ENCODE measurements around the gene PDE6C.

PDE6C gene

GRCh38 chr10:93595378-93596161 lies 16.8 kb upstream of the PDE6C start:
- DNase-seq = no peak

DNA sequence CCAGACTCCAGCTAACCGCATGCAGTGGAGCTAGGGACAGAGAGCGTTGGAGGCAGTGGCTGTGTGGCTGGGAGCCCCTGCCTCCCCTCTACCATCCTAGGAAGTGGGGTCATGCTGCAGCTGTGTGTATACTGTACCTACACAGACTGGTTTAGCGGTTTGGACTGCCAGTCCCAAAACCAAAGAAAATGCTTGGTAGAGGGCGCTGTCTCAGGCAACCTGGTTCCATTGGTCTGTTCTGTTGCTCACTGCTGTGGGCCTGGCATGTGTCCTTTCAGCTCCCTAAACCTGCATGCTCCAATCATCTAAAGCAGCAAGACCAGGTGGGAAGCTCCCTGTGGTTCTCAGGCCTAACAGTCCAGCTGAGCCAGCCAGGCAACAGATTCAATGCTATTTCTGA lies 15.8 kb upstream of the PDE6C start:
- DNase-seq = no peak

DNA sequence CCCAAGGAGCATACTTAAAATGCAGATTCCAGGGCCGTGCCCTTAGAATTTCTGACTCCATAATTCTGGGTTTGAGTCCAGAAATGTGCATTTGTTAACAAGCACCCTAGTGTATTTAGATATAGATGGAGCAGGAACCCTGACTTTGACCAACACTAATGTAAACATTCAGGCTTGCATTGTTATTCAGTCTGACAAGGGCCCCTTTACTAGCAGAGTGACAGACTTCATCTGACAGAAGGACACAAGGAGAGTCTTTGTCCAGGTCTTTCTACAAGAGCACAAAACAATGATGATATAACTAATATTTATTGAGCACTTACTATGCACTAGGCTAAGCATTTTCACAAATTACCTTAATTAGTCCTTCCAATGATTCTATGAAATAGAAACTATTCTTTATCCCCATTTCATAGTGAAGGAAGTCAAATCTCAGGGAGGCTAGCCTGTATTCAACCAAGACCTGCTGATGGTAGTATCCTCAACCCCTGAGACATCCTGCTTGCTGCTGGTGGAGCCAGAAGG lies 15.2 kb upstream of the PDE6C start:
- DNase-seq = no peak

DNA sequence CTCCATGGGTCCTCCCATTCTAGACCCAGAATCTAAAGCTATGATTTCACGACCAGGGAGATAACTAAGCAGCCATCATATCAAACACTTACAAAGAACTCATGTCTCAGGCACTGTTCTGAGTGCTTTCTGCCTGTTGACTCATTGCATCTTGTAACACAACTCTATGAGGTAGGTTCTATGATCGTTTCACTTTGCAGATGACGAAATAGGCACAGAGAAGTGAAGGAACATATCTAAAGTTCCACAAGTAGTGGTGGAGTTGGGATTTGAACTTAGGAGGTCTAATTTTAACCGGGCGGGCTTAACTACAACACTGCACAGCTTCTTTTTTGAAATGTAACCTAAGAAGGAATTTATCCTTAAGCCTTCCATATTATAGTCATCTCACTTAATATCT lies 14.2 kb upstream of the PDE6C start:
- no peak for DNase-seq

GRCh38 chr10:93599335-93599734 lies 13.0 kb upstream of the PDE6C start:
- no peak for DNase-seq

GRCh38 chr10:93599778-93600177 lies 12.6 kb upstream of the PDE6C start:
- no peak for DNase-seq

DNA sequence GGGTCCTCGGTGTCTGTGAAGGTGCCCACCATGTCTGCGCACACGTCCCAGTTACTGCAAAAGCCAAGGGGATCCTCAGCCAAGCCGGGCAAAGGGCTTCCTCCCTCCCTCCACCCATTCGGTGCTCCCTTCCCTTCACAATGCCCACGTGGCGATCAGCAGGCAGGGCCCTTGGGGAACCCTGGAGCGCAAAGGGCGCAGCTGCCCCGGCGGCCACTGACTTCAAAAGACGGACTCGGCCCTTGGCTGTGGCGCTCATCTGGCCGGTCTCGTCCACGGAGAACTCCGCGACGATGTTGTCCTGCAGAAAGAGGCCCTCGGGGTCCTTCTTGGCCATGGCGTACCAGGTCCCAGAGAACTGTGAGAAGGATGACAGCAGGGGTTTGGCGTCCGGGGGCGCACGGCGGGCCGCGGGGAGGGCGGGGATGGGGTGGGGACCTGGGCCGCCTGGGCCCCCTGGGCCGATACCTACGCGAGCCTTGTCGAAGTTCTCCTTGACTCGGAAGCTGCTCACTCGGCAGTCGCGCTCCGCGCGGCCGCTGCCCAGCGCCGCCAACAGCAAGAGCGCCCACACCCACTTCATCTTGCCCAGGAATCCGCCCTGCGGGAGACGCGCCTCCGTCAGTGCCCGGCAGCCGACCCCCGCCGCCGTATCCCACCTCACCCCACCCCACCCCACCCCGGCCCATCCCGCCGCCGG lies 11.7 kb upstream of the PDE6C start:
- no peak for DNase-seq

DNA sequence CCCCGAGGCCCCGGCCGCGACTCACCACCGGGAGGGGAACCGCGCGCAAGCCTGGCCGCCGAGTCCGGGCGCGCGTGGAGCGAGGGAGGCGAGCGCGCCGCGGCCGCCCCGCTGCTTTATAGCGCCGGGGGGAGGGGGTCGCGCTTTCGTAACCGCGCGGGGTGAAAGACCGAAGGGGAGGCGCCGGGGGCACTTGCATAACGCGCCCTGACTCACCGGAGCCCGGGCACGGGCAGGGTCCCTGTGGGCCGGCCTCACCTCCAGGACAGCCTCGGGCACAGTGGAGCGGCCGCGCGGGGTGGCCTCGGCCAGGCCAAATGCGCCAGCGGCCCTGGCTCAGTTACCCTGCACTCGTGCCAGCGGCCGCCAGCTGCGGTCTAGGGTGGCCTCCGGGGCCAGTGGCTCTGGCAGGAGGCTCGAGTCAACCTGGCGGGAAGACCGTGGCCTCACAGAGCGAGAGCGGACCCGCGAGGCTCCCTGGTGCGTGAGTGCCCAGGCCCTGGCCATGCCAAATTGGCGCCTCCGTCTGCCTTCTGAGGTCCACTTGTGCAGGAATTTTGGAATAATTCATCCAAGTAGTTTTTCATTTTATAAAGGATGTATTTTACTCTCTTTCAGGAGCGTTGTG lies 11.1 kb upstream of the PDE6C start, which contains the start of gene RBP4:
Gene RBP4, minus strand, starts transcription at position 90 of the 628 bp plus-strand sequence. CDS start 207 bp downstream, outside the sequence.
- no peak for DNase-seq

- no peak for DNase-seq
These were observed 10.6 kb upstream of the PDE6C start for GRCh38 chr10:93601774-93602162.

DNA sequence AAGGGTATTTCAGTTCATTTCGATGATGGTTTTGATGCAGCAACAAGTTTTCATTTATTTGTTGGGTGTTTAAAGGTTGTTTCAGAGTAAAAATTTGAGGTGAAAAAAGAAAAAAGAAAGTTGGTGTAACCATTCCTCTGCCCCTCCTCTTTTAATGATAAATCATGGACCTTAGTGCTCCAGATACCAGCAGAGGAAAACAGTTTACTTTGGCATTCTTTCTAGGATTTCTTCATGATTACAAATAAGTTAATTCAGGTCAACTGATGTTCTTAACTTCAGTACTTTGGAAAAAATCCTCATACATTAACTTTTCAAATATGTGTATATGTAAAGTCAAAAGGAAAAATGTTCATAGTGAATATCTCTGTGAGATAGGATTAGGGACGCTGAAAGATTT lies 9.3 kb upstream of the PDE6C start:
- DNase-seq = no peak

GRCh38 chr10:93604146-93604545 lies 8.2 kb upstream of the PDE6C start:
- no peak for DNase-seq

GRCh38 chr10:93608421-93608820 lies 3.9 kb upstream of the PDE6C start:
- no peak for DNase-seq

- DNase-seq = no peak
These were observed 789 bp downstream of the PDE6C start for GRCh38 chr10:93613126-93613525.

GRCh38 chr10:93614101-93614825 lies 1.9 kb downstream of the PDE6C start:
- DNase-seq = no peak

DNA sequence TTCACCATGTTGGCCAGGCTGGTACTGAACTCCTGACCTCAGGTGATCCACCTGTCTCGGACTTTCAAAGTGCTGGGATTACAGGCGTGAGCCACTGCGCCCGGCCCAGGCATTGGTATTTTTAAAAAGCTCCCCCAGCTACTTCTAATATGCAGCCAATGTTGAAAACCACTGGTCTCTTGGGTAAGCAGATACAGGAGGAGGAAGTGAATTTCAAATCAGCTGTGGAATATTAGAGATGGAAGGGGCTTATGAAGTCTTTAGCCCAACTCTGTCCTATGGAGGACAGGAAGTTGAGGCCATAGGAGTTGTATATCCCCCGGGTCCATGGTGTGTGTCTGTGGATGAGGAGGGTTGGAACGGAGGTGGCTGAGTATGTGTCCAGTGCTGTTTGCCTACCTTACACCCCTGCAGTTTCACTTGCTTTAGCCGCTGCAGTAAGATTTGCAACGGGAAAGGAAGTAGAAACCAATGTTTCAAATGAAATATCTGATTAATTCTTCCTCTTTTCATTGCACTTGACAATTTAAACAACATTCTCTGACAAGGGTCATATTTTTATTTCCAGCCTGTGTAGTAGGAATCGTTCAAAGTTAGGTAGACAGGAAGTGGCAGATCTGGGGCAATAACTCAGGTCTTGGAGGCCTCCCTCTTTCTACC lies 3.4 kb downstream of the PDE6C start:
- DNase-seq = no peak

DNA sequence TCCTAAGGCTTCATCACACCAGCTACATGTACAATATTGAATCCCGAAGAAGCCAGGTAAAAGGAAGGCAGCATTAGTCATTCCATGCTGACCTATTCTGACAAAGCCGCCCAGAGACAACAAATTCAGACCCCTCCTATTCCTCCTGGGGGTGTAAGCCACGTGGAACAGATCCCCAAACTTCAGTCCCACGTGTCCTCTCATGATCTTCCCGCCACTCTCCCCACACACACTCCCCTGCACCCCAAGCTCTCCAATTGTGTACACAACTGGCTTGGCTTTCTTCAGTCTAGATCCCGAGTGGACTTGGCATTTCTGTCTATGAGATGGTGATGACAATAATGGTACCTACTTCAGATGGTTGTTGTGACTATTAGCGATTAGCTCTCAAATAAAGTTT lies 8.6 kb downstream of the PDE6C start:
- no peak for DNase-seq

GRCh38 chr10:93622942-93623341 lies 10.6 kb downstream of the PDE6C start:
- DNase-seq = no peak

GRCh38 chr10:93628858-93629257 lies 16.5 kb downstream of the PDE6C start:
- no peak for DNase-seq

DNA sequence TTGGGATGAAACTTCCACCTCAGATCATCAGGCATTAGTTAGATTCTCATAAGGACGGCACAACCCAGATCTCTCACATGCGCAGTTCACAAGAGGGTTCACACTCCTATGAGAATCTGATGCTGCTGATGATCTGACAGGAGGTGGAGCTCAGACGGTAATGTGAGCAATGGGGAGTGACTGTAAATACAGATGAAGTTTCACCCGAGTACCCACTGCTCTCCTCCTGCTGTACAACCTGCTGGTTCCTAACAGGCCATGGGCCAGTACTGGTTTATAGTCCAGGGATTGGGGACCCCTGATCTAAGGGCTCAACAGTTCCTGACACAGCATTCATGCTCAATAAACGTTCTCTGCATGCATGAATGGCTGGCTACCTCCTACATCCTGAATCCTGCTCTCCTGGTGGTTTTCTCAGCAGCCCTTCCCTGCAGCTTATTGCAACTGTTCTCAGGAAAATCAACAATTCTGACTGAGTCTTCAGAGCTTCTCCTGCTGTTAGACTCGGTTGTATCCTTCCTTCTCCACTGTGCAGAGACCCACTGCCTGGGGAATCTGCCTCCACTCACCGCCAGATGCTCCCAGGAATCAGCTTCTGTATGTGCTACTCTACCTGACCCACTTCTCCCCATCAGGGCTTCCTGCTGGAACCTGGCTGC lies 17.4 kb downstream of the PDE6C start:
- DNase-seq = no peak

GRCh38 chr10:93630625-93631557 lies 18.6 kb downstream of the PDE6C start:
- DNase-seq = no peak

- no peak for DNase-seq
These were observed 27.5 kb downstream of the PDE6C start for GRCh38 chr10:93639791-93640190.

All from effector CD8-positive, alpha-beta T cell (primary cell).